Fibroblast of skin of right biceps (primary cell): Measurements from ENCODE around the gene ADGRG7.
"Not testable (repeated sequence)": the region's sequence is repeated elsewhere in the genome, so short reads cannot be mapped to it uniquely, and the experiment has no call there.

Experiments used
- DNase-seq: peaks from one replicate; pipeline ENCODE4 v3.0.0-alpha.2; 2013

Gene ADGRG7

GRCh38 chr3:100609305-100609704, at the start of gene ADGRG7:
Gene ADGRG7 (plus strand): TSS chr3:100609601. CDS start chr3:100609857, 256 bp downstream.
- DNase-seq: no peak

GRCh38 chr3:100560426-100560825, 49.0 kb upstream of the ADGRG7 start:
- DNase-seq: peak; percentile 37

GRCh38 chr3:100561459-100562158, 47.8 kb upstream of the ADGRG7 start:
- DNase-seq: peak; percentile 81

- DNase-seq: no peak
Observed at GRCh38 chr3:100562224-100562857, 47.1 kb upstream of the ADGRG7 start.

- no peak for DNase-seq
Observed at GRCh38 chr3:100563228-100563627, 46.2 kb upstream of the ADGRG7 start.

- DNase-seq: no peak
Observed at GRCh38 chr3:100563652-100564211, 45.7 kb upstream of the ADGRG7 start.

GRCh38 chr3:100570811-100571210, 38.6 kb upstream of the ADGRG7 start:
- no peak for DNase-seq

- no peak for DNase-seq
Observed at GRCh38 chr3:100574536-100574935, 34.9 kb upstream of the ADGRG7 start.

GRCh38 chr3:100575704-100576103, 33.7 kb upstream of the ADGRG7 start:
- no peak for DNase-seq

GRCh38 chr3:100577382-100578008, 31.9 kb upstream of the ADGRG7 start:
- no peak for DNase-seq

- DNase-seq: no peak
Observed at GRCh38 chr3:100578646-100579045, 30.8 kb upstream of the ADGRG7 start.

GRCh38 chr3:100580147-100580546, 29.3 kb upstream of the ADGRG7 start:
- no peak for DNase-seq

GRCh38 chr3:100581650-100582049, 27.8 kb upstream of the ADGRG7 start:
- DNase-seq: peak; percentile 23

GRCh38 chr3:100582157-100582556, 27.2 kb upstream of the ADGRG7 start:
- not testable (repeated sequence) for DNase-seq

GRCh38 chr3:100584101-100584660, 25.2 kb upstream of the ADGRG7 start:
- no peak for DNase-seq

GRCh38 chr3:100586832-100587231, 22.6 kb upstream of the ADGRG7 start:
- no peak for DNase-seq

GRCh38 chr3:100588251-100588650, 21.1 kb upstream of the ADGRG7 start:
- no peak for DNase-seq

GRCh38 chr3:100590114-100590839, 19.1 kb upstream of the ADGRG7 start:
- peak; percentile 69 for DNase-seq

GRCh38 chr3:100590840-100591147, 18.6 kb upstream of the ADGRG7 start:
- no peak for DNase-seq

- no peak for DNase-seq
Observed at GRCh38 chr3:100591411-100591810, 18.0 kb upstream of the ADGRG7 start.

GRCh38 chr3:100600181-100601042, 9.0 kb upstream of the ADGRG7 start:
- no peak for DNase-seq
